Urinary bladder (tissue), 4 donors: ENCODE measurements around the gene TAS2R10. TPM values are rescaled to one million over a fixed set of nuclear protein-coding genes. Genes with fewer than 3 reads are reported as not detected.

Experiments used
- DNase-seq: peaks from one replicate; pipeline ENCODE4 v3.0.0-alpha.2; 2015; ENCODE audit errors: extremely low spot score
- H3K27ac ChIP-seq: one replicate; pipeline ENCODE4 v1.5.1; 2013; ENCODE audit warnings: low read depth, mild to moderate bottlenecking, moderate library complexity
- H3K36me3 ChIP-seq: one replicate; pipeline ENCODE4 v1.6.1; 2013; ENCODE audit warnings: mild to moderate bottlenecking, moderate library complexity; ENCODE audit not compliant: insufficient read depth
- H3K4me1 ChIP-seq: one replicate; pipeline ENCODE4 v1.6.1; 2013; ENCODE audit warnings: mild to moderate bottlenecking, moderate library complexity; ENCODE audit not compliant: insufficient read depth
- H3K4me3 ChIP-seq: one replicate; pipeline ENCODE4 v1.5.1; 2013; ENCODE audit warnings: low read depth, low read length
- WGBS: extraction: QIAGEN DNeasy Blood & Tissue Kit; methylation state at CpG from one replicate; pipeline ENCODE4 v1.1.7; 2013; 5-methylcytosine and 5-hydroxymethylcytosine counted together
- polyA plus RNA-seq: library from polyadenylated mRNA; stranded (reverse); fragments of 200-250 nt; gene quantifications from one replicate; pipeline ENCODE4 v1.2.3, GENCODE V29; 2013
- total RNA-seq: library from RNA; depleted of rRNA; stranded (reverse); fragments of >200 nt; gene quantifications from one replicate; pipeline ENCODE4 v1.2.3, GENCODE V29; 2014
- donor health status: healthy with polysubstance abuse.
- donor health status: healthy.

Gene TAS2R10, protein sequence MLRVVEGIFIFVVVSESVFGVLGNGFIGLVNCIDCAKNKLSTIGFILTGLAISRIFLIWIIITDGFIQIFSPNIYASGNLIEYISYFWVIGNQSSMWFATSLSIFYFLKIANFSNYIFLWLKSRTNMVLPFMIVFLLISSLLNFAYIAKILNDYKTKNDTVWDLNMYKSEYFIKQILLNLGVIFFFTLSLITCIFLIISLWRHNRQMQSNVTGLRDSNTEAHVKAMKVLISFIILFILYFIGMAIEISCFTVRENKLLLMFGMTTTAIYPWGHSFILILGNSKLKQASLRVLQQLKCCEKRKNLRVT
- total RNA-seq (7.8 TPM), polyA plus RNA-seq (not detected)

DNA sequence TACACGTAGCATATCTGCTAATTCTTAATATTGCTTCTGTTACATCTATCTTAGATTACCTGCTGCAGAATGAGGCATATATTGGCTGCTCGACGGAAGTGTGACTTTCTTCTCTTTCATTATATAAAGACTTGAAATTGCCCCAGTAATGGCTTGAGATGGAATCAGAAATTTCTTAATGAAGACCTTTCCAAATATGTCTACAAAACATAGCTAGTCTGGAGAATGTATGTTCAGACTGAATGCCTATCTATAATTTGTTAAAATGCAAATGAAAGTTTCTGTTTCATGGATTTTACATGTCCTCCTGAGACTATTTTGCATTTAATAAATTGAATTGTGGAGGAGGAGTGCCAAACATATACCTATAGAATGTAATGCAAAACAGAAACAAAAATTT lies at the start of gene TAS2R10:
Gene TAS2R10 (minus strand): TSS at position 101 of the 400 bp plus-strand sequence. CDS start 89 bp downstream, at position 12.
- WGBS = 66% methylated on average over 3 of the region's 3 CpGs
- DNase-seq = no peak
- no peaks in the 10 kb centered on the region for H3K36me3 ChIP-seq
- H3K27ac ChIP-seq = no peak within 1 kb of the TSS
- H3K4me1 ChIP-seq = no peaks in the 10 kb centered on the region
- no peak within 1 kb of the TSS for H3K4me3 ChIP-seq

DNA sequence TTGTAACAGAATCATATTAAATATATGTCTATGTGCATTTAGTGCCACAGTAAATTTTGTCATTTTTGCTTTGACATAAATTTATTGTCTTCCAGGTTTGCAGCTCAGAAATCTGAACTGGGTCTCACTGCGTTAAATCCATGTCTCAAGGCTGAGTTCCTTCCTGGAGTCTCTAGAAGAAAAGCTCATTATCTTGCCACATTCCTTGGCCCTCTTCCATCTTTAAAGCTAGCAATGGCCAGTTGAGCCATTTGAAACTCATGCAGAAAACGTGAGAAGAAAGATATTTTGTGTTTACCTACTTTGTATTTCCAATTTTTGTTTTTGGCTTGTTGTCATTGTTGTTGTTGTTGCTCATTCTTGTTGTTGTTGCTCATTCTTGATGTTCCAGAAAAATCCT lies 47.2 kb upstream of the TAS2R10 start:
- no peaks in the 10 kb centered on the region for H3K4me1 ChIP-seq
- H3K36me3 ChIP-seq = peaks cover under 1% of the 10 kb centered on the region
- H3K27ac ChIP-seq = no peak overlapping the region
- no peak for DNase-seq
- H3K4me3 ChIP-seq = no peak overlapping the region
- WGBS = 39% methylated on average over 2 of the region's 2 CpGs

DNA sequence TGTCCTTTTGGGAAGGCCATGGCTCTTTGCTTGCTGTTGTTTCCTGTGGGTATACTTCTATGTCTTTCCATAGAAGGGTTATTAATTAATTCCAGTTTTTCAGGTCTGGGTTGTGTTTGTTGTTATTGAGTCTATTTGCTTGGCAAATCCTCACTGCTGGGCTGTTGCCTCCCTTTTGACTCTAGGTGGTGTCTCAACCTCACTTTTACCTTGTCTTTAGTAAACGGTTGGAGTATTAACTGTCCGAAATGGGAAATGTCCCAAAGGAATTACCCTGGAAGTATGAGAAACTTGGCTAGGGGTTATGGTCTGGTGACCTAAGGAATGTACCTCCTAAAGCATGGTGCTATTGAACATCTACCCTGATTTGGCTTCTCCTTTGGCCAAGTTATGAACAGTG lies 41.2 kb upstream of the TAS2R10 start:
- Histone ChIP-seq H3K27ac (no peak overlapping the region), H3K36me3 (no peaks in the 10 kb centered on the region), H3K4me1 (no peaks in the 10 kb centered on the region), H3K4me3 (no peak overlapping the region)
- WGBS = 81% methylated on average over 2 of the region's 2 CpGs
- no peak for DNase-seq

DNA sequence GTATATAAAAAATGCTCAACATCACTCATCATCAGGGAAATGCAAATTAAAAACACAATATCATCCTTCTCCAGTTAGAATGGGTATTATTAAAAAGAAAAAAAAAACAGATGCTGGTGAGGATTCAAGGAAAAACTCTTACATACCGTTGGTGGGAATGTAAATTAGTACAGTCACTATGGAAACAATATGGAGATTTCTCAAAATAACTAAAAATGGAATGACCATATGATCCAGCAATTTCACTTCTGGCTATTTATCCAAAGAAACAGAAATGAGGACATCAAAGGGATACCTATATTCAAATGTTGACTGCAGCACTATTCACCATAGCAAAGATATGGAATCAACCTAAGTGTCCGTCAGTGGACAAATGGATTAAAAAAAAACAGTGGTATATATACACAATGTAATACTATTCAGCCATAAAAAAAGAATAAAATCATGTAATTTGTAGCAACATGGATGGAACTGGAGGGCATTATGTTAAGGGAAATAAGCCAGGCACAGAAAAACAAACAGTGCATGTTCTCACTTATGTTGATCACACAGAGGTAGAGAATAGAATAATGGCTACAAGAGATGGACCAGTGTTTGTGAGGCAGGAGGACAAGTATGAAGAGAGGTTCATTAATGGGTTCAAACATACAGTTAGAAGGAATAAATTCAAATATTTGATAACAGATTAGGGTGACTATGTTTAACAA lies 37.5 kb upstream of the TAS2R10 start:
- no peak for DNase-seq
- no peak overlapping the region for H3K4me3 ChIP-seq
- no peaks in the 10 kb centered on the region for H3K4me1 ChIP-seq
- no peak overlapping the region for H3K27ac ChIP-seq
- no peaks in the 10 kb centered on the region for H3K36me3 ChIP-seq
- WGBS = 98% methylated on average over 2 of the region's 2 CpGs

DNA sequence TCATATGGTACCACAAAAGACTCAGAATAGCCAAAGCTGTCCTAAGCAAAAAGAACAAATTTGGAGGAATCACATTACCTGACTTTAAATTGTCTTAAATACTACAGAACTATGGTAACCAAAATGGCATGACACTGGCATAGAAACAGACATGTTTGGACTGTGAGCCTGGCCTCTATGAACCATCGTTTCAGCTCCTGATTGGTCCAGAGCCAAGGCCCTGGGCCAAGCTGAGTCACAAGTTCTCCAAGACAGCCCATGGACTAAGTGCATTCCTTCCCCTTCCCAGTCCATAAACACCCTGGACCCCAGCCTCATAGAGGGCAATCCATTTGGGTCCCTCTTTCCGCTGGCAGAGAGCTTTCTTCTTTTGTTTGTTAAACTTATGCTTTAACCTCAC lies 35.2 kb upstream of the TAS2R10 start:
- DNase-seq = no peak
- Histone ChIP-seq H3K4me3 (no peak overlapping the region), H3K27ac (no peak overlapping the region), H3K4me1 (no peaks in the 10 kb centered on the region), H3K36me3 (no peaks in the 10 kb centered on the region)
- WGBS = 79% methylated on average over 2 of the region's 2 CpGs

DNA sequence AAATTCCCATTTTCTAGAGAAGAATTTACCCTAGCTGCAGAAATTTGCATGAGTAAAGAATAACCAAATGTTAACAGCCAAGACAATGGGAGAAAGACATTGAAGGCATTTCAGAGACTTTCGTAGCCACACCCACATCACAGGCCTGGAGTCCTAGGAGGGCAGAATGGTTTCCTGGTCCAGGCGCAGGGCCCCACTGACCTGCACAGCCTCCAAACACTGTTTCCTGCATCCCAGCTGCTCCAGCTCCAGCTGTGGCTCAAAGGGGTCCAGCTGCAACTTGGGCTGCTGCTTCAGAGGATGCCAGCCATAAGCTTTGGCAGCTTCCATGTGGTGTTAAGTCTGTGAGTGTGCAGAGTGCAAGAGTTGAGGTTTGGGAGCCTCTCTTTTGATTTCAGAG lies 29.6 kb upstream of the TAS2R10 start:
- no peak for DNase-seq
- no peak overlapping the region for H3K27ac ChIP-seq
- H3K4me1 ChIP-seq = no peaks in the 10 kb centered on the region
- peaks cover 2% of the 10 kb centered on the region for H3K36me3 ChIP-seq
- no peak overlapping the region for H3K4me3 ChIP-seq
- WGBS = 98% methylated on average over 2 of the region's 2 CpGs

DNA sequence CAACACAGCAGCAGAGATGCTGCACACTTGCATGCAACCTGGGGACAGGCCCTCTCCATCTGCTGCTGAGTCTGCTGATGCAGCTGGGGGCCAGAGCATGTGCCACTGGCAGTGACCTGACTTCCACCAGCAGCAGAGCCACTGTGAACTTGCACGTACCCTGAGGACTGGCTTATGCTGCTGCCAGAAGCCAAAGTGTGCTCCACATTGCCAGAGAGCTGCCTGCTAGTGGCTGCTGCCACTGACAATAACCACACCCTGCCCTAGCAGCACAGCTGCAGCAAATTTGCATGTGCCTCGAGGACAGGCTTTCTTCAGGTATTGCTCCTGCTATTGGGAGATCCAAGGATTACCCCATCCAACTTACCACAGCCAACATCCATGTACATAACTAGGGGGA lies 27.6 kb upstream of the TAS2R10 start:
- no peaks in the 10 kb centered on the region for H3K4me1 ChIP-seq
- H3K36me3 ChIP-seq = peaks cover 2% of the 10 kb centered on the region
- WGBS = 80% methylated on average over 2 of the region's 2 CpGs
- DNase-seq = no peak
- no peak overlapping the region for H3K27ac ChIP-seq
- no peak overlapping the region for H3K4me3 ChIP-seq

DNA sequence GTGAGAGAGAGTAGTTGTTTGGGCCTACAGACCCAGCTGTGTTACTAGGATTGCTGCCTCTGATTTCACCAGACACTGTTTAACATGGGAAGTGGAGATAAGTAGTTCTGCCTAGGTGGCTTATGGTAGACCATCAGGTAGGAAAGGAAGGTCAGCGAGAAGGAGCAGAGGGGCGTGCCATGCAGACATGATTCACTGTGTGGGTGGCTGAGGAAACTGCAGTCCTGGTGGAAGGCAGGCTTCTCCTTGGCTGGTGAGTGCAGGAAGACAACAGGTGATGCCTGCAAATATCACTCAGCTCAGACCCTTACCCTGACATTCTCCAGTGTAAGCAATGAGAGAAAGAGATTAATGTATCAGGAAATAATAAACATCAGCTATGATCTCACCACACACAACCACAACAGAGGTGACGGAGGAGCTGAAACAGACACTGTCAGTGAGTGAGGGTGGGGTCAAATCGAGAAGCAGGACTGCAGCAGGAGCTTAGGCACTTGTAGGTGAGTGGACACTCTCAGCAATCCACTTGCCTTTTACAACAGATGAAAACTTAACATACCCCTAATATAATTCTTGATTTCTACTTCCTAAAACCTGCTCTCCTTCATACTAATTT lies 25.2 kb upstream of the TAS2R10 start:
- WGBS = 64% methylated on average over 4 of the region's 4 CpGs
- no peak overlapping the region for H3K4me3 ChIP-seq
- H3K27ac ChIP-seq = no peak overlapping the region
- peaks cover 2% of the 10 kb centered on the region for H3K36me3 ChIP-seq
- no peak for DNase-seq
- no peaks in the 10 kb centered on the region for H3K4me1 ChIP-seq

DNA sequence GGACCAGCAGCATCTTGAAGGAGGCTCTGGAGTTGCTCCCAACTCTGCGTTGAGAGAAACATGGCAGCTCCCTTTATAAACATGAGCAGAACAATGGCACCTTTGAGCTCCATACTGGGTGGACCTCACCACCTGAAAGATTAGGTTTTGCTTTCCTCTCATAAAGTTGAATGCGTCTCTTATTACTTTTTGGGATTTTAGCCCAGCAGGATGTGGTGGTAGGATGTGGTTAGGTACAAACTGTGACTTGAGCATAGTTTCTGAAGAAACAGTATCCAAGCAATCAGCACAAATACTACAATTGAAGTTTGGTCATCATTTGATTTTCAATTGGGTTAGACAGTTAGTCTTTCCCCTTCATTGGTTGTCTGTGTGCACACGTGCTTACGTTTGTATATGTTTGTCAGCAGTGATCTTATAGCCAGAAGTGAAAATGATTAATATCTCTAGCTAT lies 23.3 kb upstream of the TAS2R10 start, which contains the start of gene PRR4:
Gene PRR4 (minus strand): TSS at position 51 of the 454 bp plus-strand sequence. CDS start 38 bp downstream, at position 13.
- no peak for DNase-seq
- Histone ChIP-seq H3K27ac (no peak within 1 kb of the TSS), H3K4me1 (no peaks in the 10 kb centered on the region), H3K4me3 (no peak within 1 kb of the TSS), H3K36me3 (peaks cover 2% of the 10 kb centered on the region)
- WGBS = 90% methylated on average over 4 of the region's 4 CpGs

DNA sequence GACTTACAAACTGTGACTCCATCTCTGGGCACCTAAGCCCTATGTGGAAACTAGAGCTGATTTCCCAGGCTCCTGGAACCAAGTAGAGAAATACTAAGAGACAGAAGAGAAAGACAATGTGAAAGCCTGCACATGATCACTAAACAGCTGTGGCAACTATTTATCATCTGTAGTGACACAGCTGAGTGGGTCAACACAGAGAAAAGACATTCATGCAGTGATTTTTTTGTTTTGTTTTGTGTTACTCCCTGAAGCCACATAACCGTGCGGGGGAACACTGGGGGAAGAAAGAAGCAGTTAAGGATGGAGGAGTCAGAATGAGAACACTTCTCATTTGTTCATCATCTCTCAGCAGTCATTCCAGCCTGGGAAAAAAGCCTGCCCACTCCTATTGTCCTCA lies 21.6 kb upstream of the TAS2R10 start:
- H3K27ac ChIP-seq = no peak overlapping the region
- 63% methylated on average over 2 of the region's 2 CpGs for WGBS
- H3K4me1 ChIP-seq = no peaks in the 10 kb centered on the region
- H3K36me3 ChIP-seq = peaks cover 2% of the 10 kb centered on the region
- no peak overlapping the region for H3K4me3 ChIP-seq
- DNase-seq = no peak

DNA sequence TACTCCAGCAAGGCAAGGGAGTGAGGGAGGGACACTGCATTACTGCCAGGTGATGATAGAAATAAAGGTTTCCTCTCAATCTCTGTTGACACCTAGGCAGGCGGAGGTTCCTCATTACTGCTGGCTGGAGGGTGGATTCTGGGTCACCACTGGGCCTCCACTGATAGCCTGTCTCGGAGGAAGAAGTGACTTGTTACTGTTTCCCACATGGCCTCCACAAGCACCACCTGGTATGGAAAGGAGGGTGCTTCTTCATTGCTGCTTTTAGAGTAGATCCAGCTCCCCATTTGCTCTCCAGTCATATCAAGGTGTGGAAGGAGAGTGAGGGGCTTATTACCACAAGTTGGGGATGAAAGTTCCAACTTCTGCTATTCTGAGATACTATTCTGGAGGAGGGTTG lies 16.7 kb upstream of the TAS2R10 start:
- Histone ChIP-seq H3K36me3 (no peaks in the 10 kb centered on the region), H3K4me1 (no peaks in the 10 kb centered on the region), H3K4me3 (no peak overlapping the region), H3K27ac (no peak overlapping the region)
- WGBS = 94% methylated on average over 2 of the region's 2 CpGs
- DNase-seq = no peak

DNA sequence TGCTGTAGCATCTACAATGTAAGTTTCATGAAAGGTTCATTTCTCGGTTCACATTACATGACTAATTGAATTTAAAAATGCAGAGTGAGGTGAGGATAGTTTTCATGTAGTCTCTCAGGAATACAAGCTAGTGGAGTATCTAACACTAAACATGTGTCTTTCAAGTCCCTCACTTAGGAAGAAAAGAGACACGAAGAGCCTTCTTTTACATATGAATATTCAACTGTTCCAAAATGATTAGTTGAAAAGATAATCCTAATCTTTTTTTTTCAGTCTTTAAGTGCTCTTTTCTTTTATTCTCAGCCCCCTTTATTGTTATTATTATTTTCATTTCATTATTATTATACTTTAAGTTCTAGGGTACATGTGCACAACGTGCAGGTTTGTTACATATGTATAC lies 12.3 kb upstream of the TAS2R10 start:
- Histone ChIP-seq H3K4me3 (no peak overlapping the region), H3K27ac (no peak overlapping the region), H3K36me3 (no peaks in the 10 kb centered on the region), H3K4me1 (no peaks in the 10 kb centered on the region)
- no peak for DNase-seq
- WGBS = 84% methylated on average over 3 of the region's 3 CpGs

DNA sequence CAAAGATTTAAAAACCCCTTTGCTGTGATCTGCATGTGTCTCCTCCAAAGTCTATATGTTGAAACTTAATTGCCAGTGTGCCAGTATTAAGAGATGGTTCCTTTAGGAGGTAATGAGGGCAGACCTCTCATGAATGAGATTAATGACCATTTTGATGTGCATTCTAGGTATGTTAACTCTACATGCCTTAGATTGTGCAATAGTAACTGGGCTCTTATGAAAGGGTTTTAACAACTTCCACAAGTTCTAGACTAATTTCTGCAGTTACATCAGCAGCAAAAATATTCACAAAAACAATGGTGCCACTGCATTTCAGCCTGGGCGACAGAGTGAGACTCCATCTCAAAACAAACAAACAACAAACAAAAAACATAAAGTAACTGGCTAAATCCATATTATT lies 3.8 kb upstream of the TAS2R10 start:
- Histone ChIP-seq H3K4me3 (no peak overlapping the region), H3K27ac (no peak overlapping the region), H3K36me3 (no peaks in the 10 kb centered on the region), H3K4me1 (no peaks in the 10 kb centered on the region)
- WGBS = 98% methylated on average over 1 of the region's 1 CpG
- no peak for DNase-seq

DNA sequence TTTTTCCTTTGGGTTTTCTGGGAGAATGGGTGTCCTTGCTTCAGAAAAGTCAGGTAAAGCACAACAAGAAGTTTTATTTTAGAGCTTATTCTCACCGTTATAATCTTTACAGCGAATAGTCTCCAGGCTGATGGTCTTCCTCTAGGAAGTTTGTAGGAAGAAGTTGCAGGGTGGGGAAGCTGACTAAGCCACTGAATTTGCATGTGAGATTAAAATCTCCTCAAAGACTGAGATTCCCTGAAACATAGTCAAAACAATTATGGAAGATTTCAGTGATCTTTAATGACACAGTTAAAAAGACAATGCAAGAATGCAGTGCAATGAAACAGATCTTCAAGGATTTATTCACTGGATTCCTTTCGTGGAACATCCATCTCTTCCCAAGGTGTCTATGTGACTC lies 1.2 kb downstream of the TAS2R10 start:
- Histone ChIP-seq H3K4me3 (no peak overlapping the region), H3K36me3 (no peaks in the 10 kb centered on the region)
- 81% methylated on average over 3 of the region's 3 CpGs for WGBS

More for the DNA sequence above, 1.2 kb downstream of the TAS2R10 start:
- DNase-seq = no peak
- H3K27ac ChIP-seq = no peak overlapping the region
- H3K4me1 ChIP-seq = no peaks in the 10 kb centered on the region
